ENCODE results near the gene AMBP.

The AMBP gene

GRCh38 chr9:114061830-114062474, 16.1 kb downstream of the AMBP start:
- TF ChIP-seq ZNF274 (IDR thresholded peaks at IDR 0.05; ENCODE audit: low read depth, low read length): no peak
- no peak overlapping the region for H3K4me3 ChIP-seq (ENCODE audit: low read length)

GRCh38 chr9:114061292-114061691, 16.8 kb downstream of the AMBP start:
- no peak for TF ChIP-seq ZNF274 (IDR thresholded peaks at IDR 0.05; ENCODE audit: low read depth, low read length)
- H3K4me3 ChIP-seq (ENCODE audit: low read length): no peak overlapping the region

- TF ChIP-seq ZNF274 (IDR thresholded peaks at IDR 0.05; ENCODE audit: low read depth, low read length): no peak
Observed at GRCh38 chr9:114060711-114061110, 17.4 kb downstream of the AMBP start.

GRCh38 chr9:114060070-114060469, 18.0 kb downstream of the AMBP start:
- no peak overlapping the region for H3K4me3 ChIP-seq (ENCODE audit: low read length)
- no peak for TF ChIP-seq ZNF274 (IDR thresholded peaks at IDR 0.05; ENCODE audit: low read depth, low read length)

More at GRCh38 chr9:114060711-114061110, 17.4 kb downstream of the AMBP start:
- H3K4me3 ChIP-seq (ENCODE audit: low read length): no peak overlapping the region

- no peak overlapping the region for H3K4me3 ChIP-seq (ENCODE audit: low read length)
- TF ChIP-seq ZNF274 (IDR thresholded peaks at IDR 0.05; ENCODE audit: low read depth, low read length): no peak
Observed at GRCh38 chr9:114059047-114059803, 18.9 kb downstream of the AMBP start.

- TF ChIP-seq ZNF274 (IDR thresholded peaks at IDR 0.05; ENCODE audit: low read depth, low read length): no peak
- no peak overlapping the region for H3K4me3 ChIP-seq (ENCODE audit: low read length)
Observed at GRCh38 chr9:114058688-114059046, 19.4 kb downstream of the AMBP start.

- no peak for TF ChIP-seq ZNF274 (IDR thresholded peaks at IDR 0.05; ENCODE audit: low read depth, low read length)
- H3K4me3 ChIP-seq (ENCODE audit: low read length): no peak overlapping the region
Observed at GRCh38 chr9:114057161-114057885, 20.8 kb downstream of the AMBP start.

- no peak overlapping the region for H3K4me3 ChIP-seq (ENCODE audit: low read length)
- no peak for TF ChIP-seq ZNF274 (IDR thresholded peaks at IDR 0.05; ENCODE audit: low read depth, low read length)
Observed at GRCh38 chr9:114056527-114056926, 21.6 kb downstream of the AMBP start.

GRCh38 chr9:114055894-114056293, 22.2 kb downstream of the AMBP start:
- no peak overlapping the region for H3K4me3 ChIP-seq (ENCODE audit: low read length)
- no peak for TF ChIP-seq ZNF274 (IDR thresholded peaks at IDR 0.05; ENCODE audit: low read depth, low read length)

- no peak overlapping the region for H3K4me3 ChIP-seq (ENCODE audit: low read length)
- no peak for TF ChIP-seq ZNF274 (IDR thresholded peaks at IDR 0.05; ENCODE audit: low read depth, low read length)
Observed at GRCh38 chr9:114055061-114055460, 23.0 kb downstream of the AMBP start.

- TF ChIP-seq ZNF274 (IDR thresholded peaks at IDR 0.05; ENCODE audit: low read depth, low read length): no peak
Observed at GRCh38 chr9:114054191-114054690, 23.9 kb downstream of the AMBP start.

GRCh38 chr9:114053246-114054005, 24.7 kb downstream of the AMBP start:
- TF ChIP-seq ZNF274 (IDR thresholded peaks at IDR 0.05; ENCODE audit: low read depth, low read length): no peak
- no peak overlapping the region for H3K4me3 ChIP-seq (ENCODE audit: low read length)

More at GRCh38 chr9:114054191-114054690, 23.9 kb downstream of the AMBP start:
- H3K4me3 ChIP-seq (ENCODE audit: low read length): no peak overlapping the region

GRCh38 chr9:114051706-114052105, 26.4 kb downstream of the AMBP start:
- TF ChIP-seq ZNF274 (IDR thresholded peaks at IDR 0.05; ENCODE audit: low read depth, low read length): no peak
- H3K4me3 ChIP-seq (ENCODE audit: low read length): no peak overlapping the region

- no peak for TF ChIP-seq ZNF274 (IDR thresholded peaks at IDR 0.05; ENCODE audit: low read depth, low read length)
- H3K4me3 ChIP-seq (ENCODE audit: low read length): no peak overlapping the region
Observed at GRCh38 chr9:114051281-114051680, 26.8 kb downstream of the AMBP start.
